GM23338 (cell line): ENCODE results near the gene FCRL6. TPM values are rescaled to one million over a fixed set of nuclear protein-coding genes. Genes with fewer than 3 reads are reported as not detected.

Experiments used
- ATAC-seq: fragments of 200-7000 bp; cut with Tn5 transposase; 3 replicates; pipeline ENCODE4 v1.9.1; 2020
- DNase-seq: peaks from one replicate; pipeline ENCODE4 v3.0.0-alpha.2; 2015; ENCODE audit warnings: low spot score
- H2AFZ ChIP-seq: fragments of 200-600 bp; sonication (generic); 2 replicates; pipeline ENCODE4 v1.8.0; 2016; ENCODE audit warnings: antibody characterized with exemption, mild to moderate bottlenecking, moderate library complexity
- H3F3A ChIP-seq: fragments of 200-600 bp; sonication (generic); replicated peaks from 2 replicates; pipeline ENCODE4 v1.8.0; 2017; ENCODE audit warnings: antibody characterized with exemption, mixed run types, low read depth
- H3K27ac ChIP-seq: fragments of 200-600 bp; sonication (generic); 2 replicates; pipeline ENCODE4 v1.6.1; 2016; ENCODE audit warnings: low read depth
- H3K27me3 ChIP-seq: fragments of 200-600 bp; sonication (generic); 2 replicates; pipeline ENCODE4 v1.8.0; 2016; ENCODE audit warnings: mild to moderate bottlenecking, mixed run types, moderate library complexity; ENCODE audit not compliant: insufficient read depth
- H3K36me3 ChIP-seq: fragments of 200-600 bp; sonication (generic); 2 replicates; pipeline ENCODE4 v1.8.0; 2016; ENCODE audit warnings: mild to moderate bottlenecking; ENCODE audit not compliant: insufficient read depth
- H3K4me1 ChIP-seq: fragments of 200-600 bp; sonication (generic); 2 replicates; pipeline ENCODE4 v1.8.0; 2016; ENCODE audit warnings: mild to moderate bottlenecking, moderate library complexity; ENCODE audit not compliant: insufficient read depth
- H3K4me2 ChIP-seq: fragments of 200-600 bp; sonication (generic); 2 replicates; pipeline ENCODE4 v1.7.1; 2017; ENCODE audit warnings: mixed run types
- H3K4me3 ChIP-seq: fragments of 200-600 bp; sonication (generic); 2 replicates; pipeline ENCODE4 v1.6.1; 2016; ENCODE audit warnings: mixed run types
- H3K79me2 ChIP-seq: fragments of 200-600 bp; sonication (generic); replicated peaks from 2 replicates; pipeline ENCODE4 v1.8.0; 2017; ENCODE audit warnings: mild to moderate bottlenecking; ENCODE audit not compliant: insufficient read depth
- H3K9me2 ChIP-seq: fragments of 200-600 bp; sonication (generic); 2 replicates; pipeline ENCODE4 v1.8.0; 2017; ENCODE audit not compliant: insufficient read depth
- H4K20me1 ChIP-seq: fragments of 200-600 bp; sonication (generic); replicated peaks from 2 replicates; pipeline ENCODE4 v1.8.0; 2017; ENCODE audit warnings: mild to moderate bottlenecking; ENCODE audit not compliant: insufficient read depth
- H3K27ac Mint-ChIP-seq: 2 replicates; pipeline ENCODE4 v1.8.0; 2020; ENCODE audit warnings: inconsistent platforms, mild to moderate bottlenecking, moderate library complexity, mixed read lengths
- H3K27me3 Mint-ChIP-seq: 3 replicates; pipeline ENCODE4 v1.8.0; 2022; ENCODE audit warnings: low read depth, mild to moderate bottlenecking, moderate library complexity, mixed read lengths, inconsistent platforms; ENCODE audit not compliant: insufficient read depth, poor library complexity
- H3K36me3 Mint-ChIP-seq: 3 replicates; pipeline ENCODE4 v1.8.0; 2021; ENCODE audit warnings: low read depth, mild to moderate bottlenecking, inconsistent platforms, moderate library complexity, mixed read lengths
- H3K4me1 Mint-ChIP-seq: 3 replicates; pipeline ENCODE4 v1.8.0; 2020; ENCODE audit warnings: mild to moderate bottlenecking, inconsistent platforms, mixed read lengths
- H3K4me3 Mint-ChIP-seq: 3 replicates; pipeline ENCODE4 v1.8.0; 2021; ENCODE audit warnings: moderate library complexity, mild to moderate bottlenecking, inconsistent platforms, mixed read lengths
- H3K9me3 Mint-ChIP-seq: 3 replicates; pipeline ENCODE4 v1.8.0; 2020; ENCODE audit warnings: moderate library complexity, mild to moderate bottlenecking, inconsistent platforms, mixed read lengths
- EZH2 ChIP-seq: fragments of 200-600 bp; sonication (generic); IDR thresholded peaks from one replicate; pipeline ENCODE4 v1.8.0; 2017; ENCODE audit warnings: antibody characterized with exemption, mild to moderate bottlenecking, low read depth; ENCODE audit not compliant: unreplicated experiment
- EZH2phosphoT487 ChIP-seq: fragments of 200-600 bp; sonication (generic); IDR thresholded peaks from one replicate; pipeline ENCODE4 v1.8.1; 2018; ENCODE audit warnings: antibody characterized with exemption; ENCODE audit not compliant: unreplicated experiment
- ZNF462 ChIP-seq: fragments of 250-450 bp; sonication (Bioruptor Pico); IDR thresholded peaks from 2 replicates; pipeline ENCODE4 v1.5.0; 2020; ENCODE audit warnings: mild to moderate bottlenecking, moderate library complexity
- polyA plus RNA-seq: library from polyadenylated mRNA; unstranded; fragments of >200 nt; fragmentation: Nextera tagmentation; extraction: Ambion mirVana; gene quantifications from 2 replicates; pipeline ENCODE4 v1.2.1, GENCODE V29; 2016
- total RNA-seq: library from RNA; depleted of rRNA; stranded (reverse); fragments of >200 nt; shearing (Covaris generic); gene quantifications from 2 replicates; pipeline ENCODE4 v1.2.3, GENCODE V29; 2014

FCRL6 gene
- total and polyA plus RNA-seq, 2 experiments from 2014 or later, result not detected

- H3K27me3 Mint-ChIP-seq, result peaks cover 21% of the 10 kb centered on the region
Observed at GRCh38 chr1:159854693-159855192, 52.6 kb downstream of the FCRL6 start.

More at GRCh38 chr1:159854693-159855192, 52.6 kb downstream of the FCRL6 start:
- H3K27ac ChIP-seq, result no peak overlapping the region
- H3K36me3 Mint-ChIP-seq, result no peaks in the 10 kb centered on the region; the same call in 2 of the 3 replicates
- ATAC-seq, result peak; percentile 92
- peak; percentile 82 for DNase-seq
- peaks cover 47% of the 10 kb centered on the region for H3K27me3 ChIP-seq
- H3K4me1 Mint-ChIP-seq, result peaks cover 9% of the 10 kb centered on the region
- H3K4me1 ChIP-seq, result peaks cover 6% of the 10 kb centered on the region
- H3K4me3 ChIP-seq, result peak overlapping the region; percentile 82
- no peaks in the 10 kb centered on the region for H3K9me2 ChIP-seq
- peak overlapping the region; percentile 94 for H2AFZ ChIP-seq
- peak overlapping the region; percentile 74 for H3K4me2 ChIP-seq
- TF ChIP-seq EZH2phosphoT487 (no peak), ZNF462 (no peak), EZH2 (peak; percentile 14)
- peak overlapping the region; percentile 84 for H3K4me3 Mint-ChIP-seq
- H4K20me1 ChIP-seq, result no peaks in the 10 kb centered on the region
- H3K27ac Mint-ChIP-seq, result no peak overlapping the region
- H3K79me2 ChIP-seq, result no peaks in the 10 kb centered on the region
- H3F3A ChIP-seq, result 0 out of 2 replicates have a peak, but pooled peaks cover 2% of the 10 kb centered on the region
- H3K9me3 Mint-ChIP-seq, result no peaks in the 10 kb centered on the region
- no peaks in the 10 kb centered on the region for H3K36me3 ChIP-seq
